GM18909 (cell line): ENCODE measurements around the gene CFAP20DC.
"Not testable (repeated sequence)": the region's sequence is repeated elsewhere in the genome, so short reads cannot be mapped to it uniquely, and the experiment has no call there.

Experiments used
- ATAC-seq: cut with Tn5 transposase; IDR thresholded peaks from one replicate; pipeline ENCODE4 v1.9.1; 2021; ENCODE audit warnings: mild to moderate bottlenecking; ENCODE audit not compliant: unreplicated experiment, poor library complexity

CFAP20DC gene

GRCh38 chr3:58967866-58968265 lies 82.0 kb downstream of the CFAP20DC start:
- not testable (repeated sequence) for ATAC-seq

GRCh38 chr3:58965865-58966264 lies 84.0 kb downstream of the CFAP20DC start:
- no peak for ATAC-seq

- no peak for ATAC-seq
Measured at GRCh38 chr3:58963928-58964503, 85.8 kb downstream of the CFAP20DC start.

GRCh38 chr3:58962816-58963215 lies 87.0 kb downstream of the CFAP20DC start:
- no peak for ATAC-seq

GRCh38 chr3:58962040-58962651 lies 87.7 kb downstream of the CFAP20DC start:
- no peak for ATAC-seq

GRCh38 chr3:58955308-58955707 lies 94.5 kb downstream of the CFAP20DC start:
- ATAC-seq = no peak

- no peak for ATAC-seq
Measured at GRCh38 chr3:58953288-58953687, 96.5 kb downstream of the CFAP20DC start.

- ATAC-seq = peak; percentile 89
Measured at GRCh38 chr3:58952128-58952917, 97.5 kb downstream of the CFAP20DC start.

GRCh38 chr3:58948018-58948417 lies 101.8 kb downstream of the CFAP20DC start:
- ATAC-seq = no peak

GRCh38 chr3:58946875-58947274 lies 103.0 kb downstream of the CFAP20DC start:
- ATAC-seq = no peak

- ATAC-seq = no peak
Measured at GRCh38 chr3:58938057-58938456, 111.8 kb downstream of the CFAP20DC start.

GRCh38 chr3:58924578-58924977 lies 125.2 kb downstream of the CFAP20DC start:
- ATAC-seq = no peak

GRCh38 chr3:58900386-58900785 lies 149.4 kb downstream of the CFAP20DC start:
- no peak for ATAC-seq

- ATAC-seq = peak; percentile 30
Measured at GRCh38 chr3:58899953-58900298, 149.9 kb downstream of the CFAP20DC start.

- ATAC-seq = peak; percentile 91
Measured at GRCh38 chr3:58899159-58899952, 150.5 kb downstream of the CFAP20DC start.

- no peak for ATAC-seq
Measured at GRCh38 chr3:58898513-58898912, 151.3 kb downstream of the CFAP20DC start.

- ATAC-seq = no peak
Measured at GRCh38 chr3:58897646-58898045, 152.2 kb downstream of the CFAP20DC start.

GRCh38 chr3:58895678-58896077 lies 154.1 kb downstream of the CFAP20DC start:
- not testable (repeated sequence) for ATAC-seq

- not testable (repeated sequence) for ATAC-seq
Measured at GRCh38 chr3:58892526-58892925, 157.3 kb downstream of the CFAP20DC start.

GRCh38 chr3:58888087-58888486 lies 161.7 kb downstream of the CFAP20DC start:
- ATAC-seq = no peak

GRCh38 chr3:58884453-58884852 lies 165.4 kb downstream of the CFAP20DC start:
- ATAC-seq = no peak
